AG10803 (cell line): Measurements from ENCODE around the gene EIF4A2.

Source experiments
- DNase-seq: peaks from one replicate; pipeline ENCODE4 v3.0.0; 2010; ENCODE audit warnings: low read depth
- H3K4me3 ChIP-seq: 2 replicates; pipeline ENCODE4 v1.5.1; 2011; ENCODE audit warnings: mild to moderate bottlenecking, low read length, control low read depth
- CTCF ChIP-seq: conservative IDR thresholded peaks from 2 replicates; pipeline ENCODE4 v1.5.1; 2011; ENCODE audit warnings: mild to moderate bottlenecking, low read length, control low read depth, inconsistent platforms

Gene EIF4A2

GRCh38 chr3:186754871-186755270, 28.5 kb upstream of the EIF4A2 start:
- no peak overlapping the region for H3K4me3 ChIP-seq
- no peak for DNase-seq
- no peak for TF ChIP-seq CTCF

GRCh38 chr3:186757214-186757613, 26.2 kb upstream of the EIF4A2 start:
- TF ChIP-seq CTCF: no peak
- no peak for DNase-seq
- H3K4me3 ChIP-seq: no peak overlapping the region

GRCh38 chr3:186757686-186758220, 25.6 kb upstream of the EIF4A2 start:
- DNase-seq: no peak
- no peak overlapping the region for H3K4me3 ChIP-seq
- TF ChIP-seq CTCF: no peak

GRCh38 chr3:186759231-186759930, 24.0 kb upstream of the EIF4A2 start:
- TF ChIP-seq CTCF: no peak
- no peak for DNase-seq

GRCh38 chr3:186760141-186760833, 23.1 kb upstream of the EIF4A2 start:
- DNase-seq: no peak
- no peak overlapping the region for H3K4me3 ChIP-seq
- no peak for TF ChIP-seq CTCF

More at GRCh38 chr3:186759231-186759930, 24.0 kb upstream of the EIF4A2 start:
- no peak overlapping the region for H3K4me3 ChIP-seq

- no peak for DNase-seq
- TF ChIP-seq CTCF: no peak
- no peak overlapping the region for H3K4me3 ChIP-seq
Measured at GRCh38 chr3:186760897-186761447, 22.4 kb upstream of the EIF4A2 start.
